GM23248 (cell line): ENCODE measurements around the gene FHL1. TPM values are rescaled to one million over a fixed set of nuclear protein-coding genes. Genes with fewer than 3 reads are reported as not detected.
"Not testable (repeated sequence)": the region's sequence is repeated elsewhere in the genome, so short reads cannot be mapped to it uniquely, and the experiment has no call there.

Experiments
- DNase-seq: peaks from one replicate; pipeline ENCODE4 v3.0.0-alpha.2; 2015
- H2AFZ ChIP-seq: fragments of 200-600 bp; sonication (generic); 2 replicates; pipeline ENCODE4 v1.6.1; 2016; ENCODE audit warnings: antibody characterized with exemption
- H3F3A ChIP-seq: fragments of 200-600 bp; sonication (generic); 2 replicates; pipeline ENCODE4 v1.6.1; 2016; ENCODE audit warnings: mild to moderate bottlenecking, antibody characterized with exemption, mixed run types; ENCODE audit not compliant: insufficient read depth
- H3K27ac ChIP-seq: fragments of 200-600 bp; sonication (generic); 2 replicates; pipeline ENCODE4 v1.5.1; 2016; ENCODE audit warnings: mild to moderate bottlenecking
- H3K27me3 ChIP-seq: fragments of 200-600 bp; sonication (generic); replicated peaks from 2 replicates; pipeline ENCODE4 v1.6.1; 2016; ENCODE audit warnings: mild to moderate bottlenecking; ENCODE audit not compliant: insufficient read depth
- H3K36me3 ChIP-seq: fragments of 200-600 bp; sonication (generic); 2 replicates; pipeline ENCODE4 v1.6.1; 2016; ENCODE audit warnings: low read depth, mild to moderate bottlenecking
- H3K4me1 ChIP-seq: fragments of 200-600 bp; sonication (generic); 2 replicates; pipeline ENCODE4 v1.6.1; 2016; ENCODE audit warnings: mild to moderate bottlenecking; ENCODE audit not compliant: insufficient read depth
- H3K4me2 ChIP-seq: fragments of 200-600 bp; sonication (generic); one replicate; pipeline ENCODE4 v1.6.1; 2016; ENCODE audit warnings: mild to moderate bottlenecking; ENCODE audit not compliant: unreplicated experiment
- H3K4me3 ChIP-seq: fragments of 200-600 bp; sonication (generic); 2 replicates; pipeline ENCODE4 v1.5.1; 2016; ENCODE audit warnings: mild to moderate bottlenecking
- H3K79me2 ChIP-seq: fragments of 200-600 bp; sonication (generic); 2 replicates; pipeline ENCODE4 v1.6.1; 2016; ENCODE audit warnings: mild to moderate bottlenecking; ENCODE audit not compliant: insufficient read depth
- H3K9ac ChIP-seq: fragments of 200-600 bp; sonication (generic); 2 replicates; pipeline ENCODE4 v1.6.1; 2016; ENCODE audit warnings: mild to moderate bottlenecking
- H3K9me2 ChIP-seq: fragments of 200-600 bp; sonication (generic); 2 replicates; pipeline ENCODE4 v1.6.1; 2016; ENCODE audit warnings: mixed run types, mild to moderate bottlenecking, moderate library complexity; ENCODE audit not compliant: insufficient read depth
- H3K9me3 ChIP-seq: fragments of 200-600 bp; sonication (generic); one replicate; pipeline ENCODE4 v1.6.1; 2017; ENCODE audit warnings: low read depth
- H4K20me1 ChIP-seq: fragments of 200-600 bp; sonication (generic); 2 replicates; pipeline ENCODE4 v1.6.0; 2016; ENCODE audit not compliant: insufficient read depth
- EZH2 ChIP-seq: fragments of 200-600 bp; sonication (generic); IDR thresholded peaks from 2 replicates; pipeline ENCODE4 v1.6.1; 2018; ENCODE audit warnings: antibody characterized with exemption, mild to moderate bottlenecking; ENCODE audit not compliant: insufficient read depth, poor library complexity, severe bottlenecking
- EZH2phosphoT487 ChIP-seq: fragments of 200-600 bp; sonication (generic); IDR thresholded peaks from 2 replicates; pipeline ENCODE4 v1.6.1; 2018; ENCODE audit warnings: antibody characterized with exemption, moderate library complexity, mild to moderate bottlenecking, low read depth; ENCODE audit not compliant: insufficient read depth
- WGBS, 2 experiments: methylation state at CpG; one replicate each; pipeline ENCODE4 v1.1.6; 2015 to 2017; ENCODE audit warnings: low lambda C conversion rate in 2 of 2, low coverage in 1 of 2; ENCODE audit errors: missing lambda C conversion rate in 2 of 2; 5-methylcytosine and 5-hydroxymethylcytosine counted together
- in situ Hi-C: fragments of 300-500 bp; cut with MboI; formaldehyde crosslinking; loops from 2 replicates; pipeline ENCODE4 v1.15.0; 2020
- polyA plus RNA-seq: library from polyadenylated mRNA; unstranded; fragments of >200 nt; fragmentation: Nextera tagmentation; extraction: Ambion mirVana; gene quantifications from 2 replicates; pipeline ENCODE4 v1.2.1, GENCODE V29; 2016
- total RNA-seq: library from RNA; depleted of rRNA; stranded (reverse); fragments of >200 nt; shearing (Covaris generic); gene quantifications from 2 replicates; pipeline ENCODE4 v1.2.3, GENCODE V29; 2014

Gene FHL1
- total and polyA plus RNA-seq, 2 experiments from 2014 or later, result 55.8 to 57.5 TPM

GRCh38 chrX:136163689-136164088 is 16.4 kb downstream of the FHL1 start:
- no peak overlapping the region for H3K4me2 ChIP-seq
- DNase-seq, result peak; percentile 55
- H3K79me2 ChIP-seq, result peaks cover 9% of the 10 kb centered on the region; the same call in 1 of the 2 replicates
- H4K20me1 ChIP-seq, result no peaks in the 10 kb centered on the region
- no peak overlapping the region for H2AFZ ChIP-seq
- peak overlapping the region; percentile 7; the same call in 1 of the 2 replicates for H3K9ac ChIP-seq
- WGBS, 2 experiments, result 70 to 83% methylated on average over 1 of the region's 1 CpG
- peaks cover 9% of the 10 kb centered on the region; the same call in 1 of the 2 replicates for H3F3A ChIP-seq
- TF ChIP-seq EZH2 (no peak), EZH2phosphoT487 (no peak)
- in situ Hi-C loops, result no loop called here
- H3K36me3 ChIP-seq, result no peaks in the 10 kb centered on the region
- peak overlapping the region; percentile 58 for H3K27ac ChIP-seq
- H3K27me3 ChIP-seq, result no peaks in the 10 kb centered on the region
- H3K4me3 ChIP-seq, result no peak overlapping the region
- no peaks in the 10 kb centered on the region for H3K9me3 ChIP-seq
- no peaks in the 10 kb centered on the region for H3K9me2 ChIP-seq
- peaks cover 19% of the 10 kb centered on the region for H3K4me1 ChIP-seq

DNA sequence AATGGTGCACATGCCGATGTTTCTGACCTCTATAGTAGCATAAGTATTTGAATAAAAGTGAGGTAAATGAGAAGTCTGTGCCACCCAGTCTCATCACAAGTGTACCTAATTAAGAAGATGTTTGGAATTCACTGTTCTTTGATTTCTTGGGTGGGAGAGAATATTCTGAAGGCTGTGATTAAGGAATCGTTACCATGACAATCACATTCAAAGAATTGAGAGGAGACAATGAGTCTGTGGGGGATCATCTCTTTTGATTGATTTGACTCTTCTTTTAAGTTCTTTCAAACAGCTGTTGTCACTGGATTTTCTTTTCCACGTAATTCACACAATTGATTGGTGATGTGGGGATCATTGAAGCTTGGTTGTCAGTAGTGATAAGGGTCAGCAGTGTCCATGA is 18.1 kb downstream of the FHL1 start:
- Histone ChIP-seq H3K9me3 (no peaks in the 10 kb centered on the region), H3K9me2 (no peaks in the 10 kb centered on the region), H3K4me2 (no peak overlapping the region), H3K4me1 (peaks cover 34% of the 10 kb centered on the region), H3K79me2 (peaks cover 9% of the 10 kb centered on the region; the same call in 1 of the 2 replicates), H3K4me3 (no peak overlapping the region), H3K36me3 (no peaks in the 10 kb centered on the region), H4K20me1 (no peaks in the 10 kb centered on the region), H2AFZ (no peak overlapping the region), H3K9ac (no peak overlapping the region), H3K27me3 (no peaks in the 10 kb centered on the region), H3K27ac (no peak overlapping the region), H3F3A (peaks cover 17% of the 10 kb centered on the region; the same call in 1 of the 2 replicates)
- DNase-seq, result no peak
- in situ Hi-C loops, result no loop called here
- TF ChIP-seq EZH2phosphoT487 (no peak), EZH2 (no peak)
- 55 to 56% methylated on average over 3 of the region's 3 CpGs for WGBS, 2 experiments

- no peak for TF ChIP-seq EZH2phosphoT487
- no peak for TF ChIP-seq EZH2
- WGBS, 2 experiments, result 53 to 55% methylated on average over 8 of the region's 8 CpGs
- Histone ChIP-seq H3K36me3 (no peaks in the 10 kb centered on the region), H3K27me3 (no peaks in the 10 kb centered on the region), H3K27ac (no peak overlapping the region), H3K4me3 (no peak overlapping the region), H3K9ac (no peak overlapping the region), H3K9me3 (no peaks in the 10 kb centered on the region), H4K20me1 (no peaks in the 10 kb centered on the region), H3K4me1 (peaks cover 43% of the 10 kb centered on the region), H3K79me2 (peaks cover 9% of the 10 kb centered on the region; the same call in 1 of the 2 replicates), H3K4me2 (no peak overlapping the region), H2AFZ (no peak overlapping the region), H3F3A (peaks cover 21% of the 10 kb centered on the region; the same call in 1 of the 2 replicates), H3K9me2 (no peaks in the 10 kb centered on the region)
- in situ Hi-C loops, result no loop called here
- peak; percentile 68 for DNase-seq
Observed at GRCh38 chrX:136166221-136166855, 19.0 kb downstream of the FHL1 start.

- H3K9ac ChIP-seq, H3K9me3 ChIP-seq, H3K9me2 ChIP-seq, H3K27me3 ChIP-seq, H3K27ac ChIP-seq, DNase-seq, in situ Hi-C loops, H3K36me3 ChIP-seq, H3K4me2 ChIP-seq, H4K20me1 ChIP-seq, H3K79me2 ChIP-seq, H2AFZ ChIP-seq, H3K4me3 ChIP-seq: not testable (repeated sequence)
- peaks cover 40% of the 10 kb centered on the region for H3K4me1 ChIP-seq
- peaks cover 18% of the 10 kb centered on the region; the same call in 1 of the 2 replicates for H3F3A ChIP-seq
- 85 to 91% methylated on average over 2 to 6 of the region's 6 CpGs for WGBS, 2 experiments
Observed at GRCh38 chrX:136167989-136168388, 20.7 kb downstream of the FHL1 start.
